A549 (cell line): ENCODE measurements around the gene CLASP2.

Source experiments
- RAD21 ChIP-seq, 2 experiments: fragments of >200 bp in 1 of 2; sonication (Bioruptor Twin) in 1 of 2; formaldehyde crosslinking in 1 of 2; IDR thresholded peaks in 1 of 2; conservative IDR thresholded peaks in 1 of 2; 2 replicates in 1 of 2; 3 replicates in 1 of 2; pipeline ENCODE4 v1.6.1; 2012 to 2018; ENCODE audit warnings: inconsistent platforms in 1 of 2
- RNF2 ChIP-seq: fragments of 200-600 bp; sonication (generic); IDR thresholded peaks from 2 replicates; pipeline ENCODE4 v1.6.1; 2016; ENCODE audit warnings: low read depth, mild to moderate bottlenecking, antibody characterized with exemption, moderate library complexity, borderline replicate concordance
- ZC3H11A ChIP-seq: fragments of 450-650 bp; IDR thresholded peaks from 2 replicates; pipeline ENCODE4 v1.6.1; 2014; ENCODE audit warnings: antibody characterized with exemption, mild to moderate bottlenecking
- TF ChIP-seq, protein P1 (sequence below): fragments of >200 bp; sonication (Bioruptor Twin); formaldehyde crosslinking; IDR thresholded peaks from 2 replicates; pipeline ENCODE4 v1.6.1; 2016
- TF ChIP-seq, protein P2 (sequence below): fragments of >200 bp; sonication (Bioruptor Twin); formaldehyde crosslinking; IDR thresholded peaks from 3 replicates; pipeline ENCODE4 v1.6.1; 2016
- TF ChIP-seq, protein P3 (sequence below): fragments of >200 bp; sonication (Bioruptor Twin); formaldehyde crosslinking; IDR thresholded peaks from 3 replicates; pipeline ENCODE4 v1.5.1; 2016

DNA sequence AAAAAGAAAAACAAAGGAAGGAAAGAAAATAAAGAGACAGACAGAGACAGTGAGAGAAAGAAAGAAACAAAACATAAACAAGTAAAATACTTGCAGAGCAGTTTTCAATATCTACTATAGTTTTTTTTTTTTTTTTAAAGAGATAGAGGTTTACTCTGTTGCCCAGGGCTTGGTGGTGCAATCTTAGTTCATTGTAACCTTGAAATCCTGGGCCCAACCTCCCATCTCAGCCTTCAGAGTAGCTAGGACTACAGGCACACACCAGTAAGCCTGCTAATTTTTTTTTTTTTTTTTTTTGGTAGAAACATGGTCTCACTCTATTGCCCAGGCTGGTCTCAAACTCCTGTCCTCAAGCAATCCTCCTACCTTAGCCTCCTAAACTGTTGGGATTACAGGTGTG lies 23.1 kb downstream of the CLASP2 start:
- no peak for TF ChIP-seq RAD21 (conservative IDR thresholded peaks at IDR 0.05 in 1 of 2, IDR thresholded peaks at IDR 0.05 in 1 of 2)
- TF ChIP-seq, protein P1, sequence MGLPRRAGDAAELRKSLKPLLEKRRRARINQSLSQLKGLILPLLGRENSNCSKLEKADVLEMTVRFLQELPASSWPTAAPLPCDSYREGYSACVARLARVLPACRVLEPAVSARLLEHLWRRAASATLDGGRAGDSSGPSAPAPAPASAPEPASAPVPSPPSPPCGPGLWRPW, result no peak
- TF ChIP-seq, protein P2, sequence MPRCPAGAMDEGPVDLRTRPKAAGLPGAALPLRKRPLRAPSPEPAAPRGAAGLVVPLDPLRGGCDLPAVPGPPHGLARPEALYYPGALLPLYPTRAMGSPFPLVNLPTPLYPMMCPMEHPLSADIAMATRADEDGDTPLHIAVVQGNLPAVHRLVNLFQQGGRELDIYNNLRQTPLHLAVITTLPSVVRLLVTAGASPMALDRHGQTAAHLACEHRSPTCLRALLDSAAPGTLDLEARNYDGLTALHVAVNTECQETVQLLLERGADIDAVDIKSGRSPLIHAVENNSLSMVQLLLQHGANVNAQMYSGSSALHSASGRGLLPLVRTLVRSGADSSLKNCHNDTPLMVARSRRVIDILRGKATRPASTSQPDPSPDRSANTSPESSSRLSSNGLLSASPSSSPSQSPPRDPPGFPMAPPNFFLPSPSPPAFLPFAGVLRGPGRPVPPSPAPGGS, result no peak
- TF ChIP-seq RNF2, result no peak
- TF ChIP-seq, protein P3, sequence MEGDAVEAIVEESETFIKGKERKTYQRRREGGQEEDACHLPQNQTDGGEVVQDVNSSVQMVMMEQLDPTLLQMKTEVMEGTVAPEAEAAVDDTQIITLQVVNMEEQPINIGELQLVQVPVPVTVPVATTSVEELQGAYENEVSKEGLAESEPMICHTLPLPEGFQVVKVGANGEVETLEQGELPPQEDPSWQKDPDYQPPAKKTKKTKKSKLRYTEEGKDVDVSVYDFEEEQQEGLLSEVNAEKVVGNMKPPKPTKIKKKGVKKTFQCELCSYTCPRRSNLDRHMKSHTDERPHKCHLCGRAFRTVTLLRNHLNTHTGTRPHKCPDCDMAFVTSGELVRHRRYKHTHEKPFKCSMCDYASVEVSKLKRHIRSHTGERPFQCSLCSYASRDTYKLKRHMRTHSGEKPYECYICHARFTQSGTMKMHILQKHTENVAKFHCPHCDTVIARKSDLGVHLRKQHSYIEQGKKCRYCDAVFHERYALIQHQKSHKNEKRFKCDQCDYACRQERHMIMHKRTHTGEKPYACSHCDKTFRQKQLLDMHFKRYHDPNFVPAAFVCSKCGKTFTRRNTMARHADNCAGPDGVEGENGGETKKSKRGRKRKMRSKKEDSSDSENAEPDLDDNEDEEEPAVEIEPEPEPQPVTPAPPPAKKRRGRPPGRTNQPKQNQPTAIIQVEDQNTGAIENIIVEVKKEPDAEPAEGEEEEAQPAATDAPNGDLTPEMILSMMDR, result no peak
- TF ChIP-seq ZC3H11A, result no peak
